GM12891 (cell line): Measurements from ENCODE around the gene RNF145.

Source experiments
- POLR2A ChIP-seq: IDR thresholded peaks from 2 replicates; pipeline ENCODE4 v1.6.1; 2011; ENCODE audit warnings: low read depth, low read length, control low read depth
- POLR2AphosphoS5 ChIP-seq: IDR thresholded peaks from 2 replicates; pipeline ENCODE4 v1.6.1; 2011; ENCODE audit warnings: low read depth, low read length, control low read depth
- POU2F2 ChIP-seq: IDR thresholded peaks from 2 replicates; pipeline ENCODE4 v1.6.1; 2011; ENCODE audit warnings: low read depth, mild to moderate bottlenecking, control low read depth, low read length, moderate library complexity
- TAF1 ChIP-seq: IDR thresholded peaks from 2 replicates; pipeline ENCODE4 v1.6.1; 2011; ENCODE audit warnings: low read depth, low read length, control low read depth

- no peak for TF ChIP-seq POLR2A
- TF ChIP-seq POLR2AphosphoS5, result no peak
- TF ChIP-seq TAF1, result no peak
- no peak for TF ChIP-seq POU2F2
These were observed 52.7 kb downstream of the RNF145 start for GRCh38 chr5:159156426-159157238.
